ENCODE measurements around the gene SPACDR.
"Not testable (repeated sequence)": the region's sequence is repeated elsewhere in the genome, so short reads cannot be mapped to it uniquely, and the experiment has no call there.

Gene SPACDR

GRCh38 chr7:100465702-100466311 lies 1.7 kb upstream of the SPACDR start:
- DNase-seq (ENCODE audit: low read depth) = no peak

- DNase-seq (ENCODE audit: low read depth) = no peak
Measured at GRCh38 chr7:100465299-100465698, 1.2 kb upstream of the SPACDR start.

GRCh38 chr7:100464791-100465190 lies 731 bp upstream of the SPACDR start:
- no peak for DNase-seq (ENCODE audit: low read depth)

GRCh38 chr7:100457033-100457432 lies 7.0 kb downstream of the SPACDR start:
- no peak for DNase-seq (ENCODE audit: low read depth)

- DNase-seq (ENCODE audit: low read depth) = no peak
Measured at GRCh38 chr7:100456562-100456961, 7.5 kb downstream of the SPACDR start.

GRCh38 chr7:100455206-100455605 lies 8.9 kb downstream of the SPACDR start:
- no peak for DNase-seq (ENCODE audit: low read depth)

GRCh38 chr7:100453854-100454253 lies 10.2 kb downstream of the SPACDR start:
- not testable (repeated sequence) for DNase-seq (ENCODE audit: low read depth)

- no peak for DNase-seq (ENCODE audit: low read depth)
Measured at GRCh38 chr7:100452513-100452912, 11.5 kb downstream of the SPACDR start.

GRCh38 chr7:100449190-100449795 lies 14.8 kb downstream of the SPACDR start:
- no peak for DNase-seq (ENCODE audit: low read depth)

- DNase-seq (ENCODE audit: low read depth) = not testable (repeated sequence)
Measured at GRCh38 chr7:100447363-100447762, 16.7 kb downstream of the SPACDR start.

- no peak for DNase-seq (ENCODE audit: low read depth)
Measured at GRCh38 chr7:100446040-100446439, 18.0 kb downstream of the SPACDR start.

GRCh38 chr7:100444311-100445278 lies 19.5 kb downstream of the SPACDR start:
- no peak for DNase-seq (ENCODE audit: low read depth)

- DNase-seq (ENCODE audit: low read depth) = no peak
Measured at GRCh38 chr7:100443096-100443840, 20.8 kb downstream of the SPACDR start.

GRCh38 chr7:100441641-100442535 lies 22.2 kb downstream of the SPACDR start:
- no peak for DNase-seq (ENCODE audit: low read depth)

GRCh38 chr7:100439244-100439643 lies 24.8 kb downstream of the SPACDR start:
- DNase-seq (ENCODE audit: low read depth) = not testable (repeated sequence)

GRCh38 chr7:100438731-100439130 lies 25.3 kb downstream of the SPACDR start:
- DNase-seq (ENCODE audit: low read depth) = not testable (repeated sequence)

- DNase-seq (ENCODE audit: low read depth) = no peak
Measured at GRCh38 chr7:100438172-100438571, 25.9 kb downstream of the SPACDR start.

GRCh38 chr7:100437150-100438100 lies 26.6 kb downstream of the SPACDR start:
- no peak for DNase-seq (ENCODE audit: low read depth)

- no peak for DNase-seq (ENCODE audit: low read depth)
Measured at GRCh38 chr7:100435401-100436304, 28.4 kb downstream of the SPACDR start.

All from stimulated activated CD8-positive, alpha-beta memory T cell treated with anti-CD3 and anti-CD28 coated beads, Interleukin-7, amount 100 ng/mL, for 24 hours (primary cell).